Measurements from ENCODE around the gene RTN4IP1. TPM values are rescaled to one million over a fixed set of nuclear protein-coding genes. Genes with fewer than 3 reads are reported as not detected.

The RTN4IP1 gene
- total RNA-seq, 1 experiment from 2014 or later, result 12.5 TPM

DNA sequence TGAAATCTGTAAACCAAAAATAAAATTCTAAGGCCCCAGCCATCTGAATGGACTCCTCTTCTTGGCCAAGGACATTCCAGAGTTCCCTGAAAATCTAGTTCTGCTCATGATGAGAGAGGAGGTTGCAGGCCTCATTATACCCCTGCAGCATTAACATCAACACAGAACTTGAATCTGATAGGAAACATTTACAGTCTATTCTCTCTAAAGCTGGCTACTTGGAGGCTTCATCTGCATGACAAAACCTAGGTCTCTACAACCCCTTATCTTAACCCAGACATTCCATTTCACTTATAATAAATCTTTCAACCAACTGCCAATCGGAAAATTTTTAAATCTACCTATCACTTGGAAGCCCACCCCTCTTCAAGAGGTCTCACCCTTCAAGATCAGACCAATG is 15.7 kb downstream of the RTN4IP1 start:
- Histone ChIP-seq H2BK12ac (ENCODE audit: insufficient read length, low read depth, low read length) (no peak overlapping the region), H3K27me3 (ENCODE audit: insufficient read depth, low read length) (no peaks in the 10 kb centered on the region), H4K5ac (ENCODE audit: insufficient read length, low read depth, low read length) (no peak overlapping the region), H4K8ac (replicated peaks; ENCODE audit: insufficient read length, low read depth, low read length) (no peak overlapping the region), H3K9ac (ENCODE audit: extremely low read depth, insufficient read length, low read length) (no peak overlapping the region), H2BK15ac (ENCODE audit: low read depth, low read length) (no peak overlapping the region), H2AFZ (ENCODE audit: low read length) (no peak overlapping the region), H2BK120ac (ENCODE audit: low read depth, low read length, poor library complexity, severe bottlenecking) (no peak overlapping the region), H3K18ac (ENCODE audit: insufficient read length, low read depth, low read length) (no peak overlapping the region), H4K91ac (ENCODE audit: insufficient read length, low read depth, low read length) (no peak overlapping the region), H3K4me2 (ENCODE audit: insufficient read depth, insufficient read length, low read length) (peak overlapping the region; percentile 57), H3K23me2 (ENCODE audit: insufficient read length, low read depth, low read length, poor library complexity, severe bottlenecking) (no peaks in the 10 kb centered on the region), H3K79me1 (ENCODE audit: insufficient read depth, low read depth, low read length, poor library complexity, severe bottlenecking) (no peaks in the 10 kb centered on the region), H3K23ac (ENCODE audit: insufficient read length, low read depth, low read length) (no peak overlapping the region), H3K9me3 (ENCODE audit: control insufficient read depth, low read depth, low read length) (no peaks in the 10 kb centered on the region), H3K4ac (ENCODE audit: low read depth, low read length) (no peak overlapping the region), H3T11ph (ENCODE audit: low read length) (no peak overlapping the region), H3K4me1 (ENCODE audit: insufficient read depth, low read length) (peaks cover 13% of the 10 kb centered on the region; the same call in 1 of the 2 replicates), H4K20me1 (ENCODE audit: control insufficient read depth, insufficient read depth, insufficient read length) (no peaks in the 10 kb centered on the region), H2BK5ac (ENCODE audit: insufficient read length, low read length) (no peak overlapping the region), H2AK5ac (ENCODE audit: insufficient read length, low read length) (no peak overlapping the region), H2BK20ac (ENCODE audit: low read depth, low read length, poor library complexity, severe bottlenecking) (no peak overlapping the region), H3K27ac (ENCODE audit: insufficient read length, low read depth, low read length) (peak overlapping the region; percentile 95), H3K79me2 (ENCODE audit: insufficient read depth, low read length) (no peaks in the 10 kb centered on the region), H3K14ac (ENCODE audit: insufficient read depth, low read length) (no peak overlapping the region), H3K56ac (ENCODE audit: insufficient read length, low read depth, low read length) (no peak overlapping the region)
- no peaks in the 10 kb centered on the region for H3K27me3 Mint-ChIP-seq (ENCODE audit: low read depth)
- H3K27ac Mint-ChIP-seq, result peak overlapping the region; percentile 93 to 99 (median 96)
- H3K4me3 Mint-ChIP-seq, result peak overlapping the region in 1 of 2 experiments; percentile 53; a peak in 3 of 5 replicates
- H3K4me1 Mint-ChIP-seq, result peaks cover 65 to 72% of the 10 kb centered on the region in 2 experiments
- H3K9me3 Mint-ChIP-seq, result no peaks in the 10 kb centered on the region
- no peak for TF ChIP-seq CTCF (conservative IDR thresholded peaks at IDR 0.05)
- H3K36me3 Mint-ChIP-seq (ENCODE audit: insufficient read depth in 1 of 3, low read depth in 3 of 3), result peaks cover 3 to 21% (median 9%) of the 10 kb centered on the region in 3 experiments; a peak in 6 of 7 replicates
- WGBS (ENCODE audit: extremely low coverage, insufficient read length, low lambda C conversion rate), result no CpG with 5 or more reads among the region's 1 CpG
- no peak for DNase-seq

Measured in H9 (cell line).